Measurements from ENCODE around the gene CXCL14.
"Not testable (repeated sequence)": the region's sequence is repeated elsewhere in the genome, so short reads cannot be mapped to it uniquely, and the experiment has no call there.

The CXCL14 gene

GRCh38 chr5:135543001-135543484 is 35.7 kb downstream of the CXCL14 start:
- no peak for DNase-seq (ENCODE audit: low spot score)

DNA sequence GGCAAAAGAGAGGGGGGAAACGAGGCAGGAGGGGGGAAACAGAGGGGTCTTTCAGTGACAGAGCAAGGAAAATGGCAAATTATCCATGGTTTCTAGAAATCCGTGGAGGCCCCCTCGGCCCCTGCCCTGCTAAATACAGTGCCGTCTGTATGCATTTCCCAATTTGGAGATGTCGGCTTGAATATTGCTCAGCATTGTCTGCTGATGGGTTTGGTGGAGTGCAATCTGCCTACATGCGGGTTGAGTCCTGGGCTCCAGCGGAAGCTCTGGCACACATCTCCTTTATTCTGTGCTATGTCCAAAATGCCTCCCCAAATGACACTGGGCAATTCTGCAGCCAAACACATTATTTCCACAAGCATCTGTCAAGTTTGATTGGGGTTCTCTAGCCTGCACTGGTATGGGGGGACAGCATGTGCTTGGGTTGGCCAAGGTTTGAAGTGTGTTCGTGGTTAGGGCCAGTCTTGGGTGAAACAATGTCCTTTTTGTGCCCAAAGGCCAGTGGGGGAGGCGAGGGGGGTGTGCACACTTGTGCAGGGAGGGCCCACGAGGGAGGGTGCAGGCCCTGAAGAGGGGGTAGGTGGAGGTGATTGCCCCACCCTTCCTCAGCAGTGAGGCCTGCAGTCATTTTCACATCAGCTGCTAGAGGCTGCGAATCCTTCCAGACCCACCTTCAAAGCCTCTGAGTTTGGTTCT is 36.8 kb downstream of the CXCL14 start:
- no peak for DNase-seq (ENCODE audit: low spot score)

- DNase-seq (ENCODE audit: low spot score) = no peak
Measured at GRCh38 chr5:135539430-135540005, 39.3 kb downstream of the CXCL14 start.

DNA sequence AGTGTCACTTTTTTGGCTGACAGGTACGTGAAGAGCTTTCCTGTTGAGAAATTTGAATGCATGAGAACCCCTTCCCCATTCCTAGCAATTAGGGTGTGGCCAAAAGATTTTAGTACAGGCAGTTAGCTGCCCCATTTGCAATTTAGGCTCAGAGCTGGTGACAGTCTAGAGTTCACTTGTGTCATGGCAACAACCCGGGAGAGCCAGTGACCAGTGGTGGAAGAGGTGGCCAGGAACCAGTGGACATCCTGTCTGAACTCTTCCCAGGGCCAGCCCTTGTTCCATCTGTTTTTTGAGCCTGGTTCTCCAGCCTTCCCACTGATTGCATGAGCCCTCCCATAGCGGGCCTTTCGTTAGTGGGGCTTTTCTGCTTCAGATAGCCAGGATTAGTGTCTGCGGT is 40.5 kb downstream of the CXCL14 start:
- no peak for DNase-seq (ENCODE audit: low spot score)

GRCh38 chr5:135537745-135538144 is 41.0 kb downstream of the CXCL14 start:
- no peak for DNase-seq (ENCODE audit: low spot score)

- no peak for DNase-seq (ENCODE audit: low spot score)
Measured at GRCh38 chr5:135537271-135537670, 41.5 kb downstream of the CXCL14 start.

GRCh38 chr5:135535820-135536801 is 42.7 kb downstream of the CXCL14 start, which contains the start of gene NEUROG1:
TSS of gene NEUROG1 (minus strand) at chr5:135535964. CDS start at chr5:135535690, 274 bp downstream.
- no peak for DNase-seq (ENCODE audit: low spot score)

DNA sequence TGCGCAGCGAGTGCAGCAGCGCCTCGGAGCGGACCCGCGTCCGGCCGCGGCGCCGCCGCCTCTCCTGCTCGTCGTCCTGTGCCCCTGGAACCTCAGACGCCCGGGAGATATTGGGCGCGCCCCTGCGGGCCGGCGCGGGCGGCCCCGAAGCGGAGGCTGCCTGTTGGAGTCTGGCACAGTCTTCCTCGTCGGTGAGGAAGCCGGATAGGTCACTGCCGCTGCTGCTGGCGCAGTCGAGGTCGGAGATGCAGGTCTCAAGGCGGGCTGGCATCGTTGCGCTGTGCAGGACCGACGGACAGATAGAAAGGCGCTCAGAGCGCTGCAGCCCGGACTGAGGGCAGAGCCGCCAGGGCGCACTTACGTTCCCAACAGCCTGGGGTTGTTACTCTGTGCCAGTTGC is 43.4 kb downstream of the CXCL14 start:
- no peak for DNase-seq (ENCODE audit: low spot score)

GRCh38 chr5:135534609-135535419 is 44.0 kb downstream of the CXCL14 start:
- no peak for DNase-seq (ENCODE audit: low spot score)

DNA sequence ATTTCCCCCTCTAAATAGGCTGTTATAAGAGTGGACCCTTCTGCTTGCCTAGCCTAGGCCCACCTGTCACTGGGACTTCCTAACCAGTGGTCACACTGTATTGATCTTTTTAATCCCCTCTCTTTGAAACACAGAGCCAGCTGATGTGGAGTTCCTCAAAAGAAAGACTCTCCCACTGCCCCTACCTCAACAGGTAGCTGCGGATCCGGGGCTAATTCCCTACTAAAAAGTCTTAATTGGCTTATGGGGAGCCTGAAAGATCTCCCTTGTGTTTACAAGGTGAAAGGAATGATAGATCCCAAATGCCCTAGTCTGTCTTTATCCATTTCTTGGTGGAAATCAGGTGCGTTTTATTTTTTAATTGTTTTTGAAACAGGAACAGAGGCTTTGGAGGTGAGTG is 45.0 kb downstream of the CXCL14 start:
- no peak for DNase-seq (ENCODE audit: low spot score)

DNA sequence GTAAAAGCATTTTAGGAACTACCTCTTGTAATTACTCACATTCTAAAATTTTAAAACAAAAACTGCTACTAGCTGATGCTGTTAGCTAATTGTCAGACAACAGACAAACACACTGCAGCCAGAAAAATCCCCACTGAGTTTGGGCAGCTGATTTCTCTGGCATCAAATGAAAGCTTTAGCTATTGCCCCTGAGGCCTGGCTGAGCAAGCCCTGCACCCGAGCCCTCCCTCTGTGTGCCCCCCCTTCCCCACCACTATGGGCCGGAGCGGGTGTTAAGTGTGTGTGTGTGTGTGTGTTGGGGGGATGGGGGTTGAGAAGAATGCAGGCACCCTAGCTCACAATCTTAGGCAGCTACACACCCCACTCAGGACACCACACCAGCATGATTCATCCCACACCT is 45.5 kb downstream of the CXCL14 start:
- DNase-seq (ENCODE audit: low spot score) = no peak

GRCh38 chr5:135529576-135529975 is 49.2 kb downstream of the CXCL14 start:
- DNase-seq (ENCODE audit: low spot score) = not testable (repeated sequence)

DNA sequence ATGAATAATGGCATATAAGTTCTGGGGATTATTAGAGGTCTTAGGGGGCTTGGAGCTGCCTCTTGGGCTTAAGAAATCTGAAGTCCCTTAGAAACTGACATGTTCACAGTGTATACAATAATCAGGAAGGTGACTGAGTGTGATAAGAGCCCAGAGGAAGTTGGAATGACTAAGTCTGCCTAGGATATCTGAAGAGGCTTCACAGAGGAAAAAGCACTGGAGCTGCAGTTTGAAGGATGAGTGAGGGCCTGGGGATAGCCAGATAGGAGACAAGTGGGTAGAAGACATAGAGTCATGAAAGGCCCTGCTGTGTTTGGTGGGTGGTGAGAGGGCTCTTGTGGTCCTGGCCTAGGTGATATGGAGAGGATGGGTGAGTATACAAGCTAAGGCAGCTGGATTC is 51.9 kb downstream of the CXCL14 start:
- DNase-seq (ENCODE audit: low spot score) = no peak

- no peak for DNase-seq (ENCODE audit: low spot score)
Measured at GRCh38 chr5:135521964-135522363, 56.8 kb downstream of the CXCL14 start.
